Measurements from ENCODE around the gene CD36.

The CD36 gene

DNA sequence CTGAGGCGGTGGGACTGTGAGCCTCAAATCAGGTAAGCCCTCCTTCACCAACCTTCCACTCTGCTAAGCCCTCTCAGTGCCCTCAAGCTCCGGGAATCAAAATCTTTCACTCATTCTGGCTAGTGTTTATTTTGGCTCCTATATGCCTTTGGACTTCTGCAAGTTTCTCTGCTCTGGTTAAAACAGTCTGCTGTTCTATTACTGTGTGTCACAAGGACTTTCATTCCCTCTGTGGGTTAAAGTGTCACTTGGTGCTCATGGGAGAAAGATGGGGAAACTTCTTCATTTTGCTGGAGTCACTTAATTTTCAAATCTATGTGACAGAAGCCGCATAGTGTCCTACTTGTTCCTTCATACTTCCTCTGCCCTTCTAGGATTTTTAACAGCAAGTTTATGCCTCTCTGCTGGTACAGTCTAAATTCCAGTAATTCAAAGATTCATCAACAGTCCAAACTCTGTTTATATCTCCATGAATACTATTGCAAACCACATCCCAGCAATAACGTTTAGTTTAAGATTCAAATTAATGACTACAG lies 61.3 kb downstream of the CD36 start:
- Histone ChIP-seq H3K4me3 (ENCODE audit: insufficient read length, low read depth) (no peak overlapping the region), H3K9me3 (ENCODE audit: insufficient read depth, low read length) (no peaks in the 10 kb centered on the region; the same call in 1 of the 2 replicates), H3K27me3 (ENCODE audit: insufficient read depth, insufficient read length) (no peaks in the 10 kb centered on the region), H3K4me1 (ENCODE audit: insufficient read depth, insufficient read length) (no peaks in the 10 kb centered on the region), H3K9ac (ENCODE audit: insufficient read length, low read depth) (no peak overlapping the region), H3K36me3 (ENCODE audit: insufficient read depth, insufficient read length, low read length) (no peaks in the 10 kb centered on the region)
- TF ChIP-seq YY1 (IDR thresholded peaks at IDR 0.05; ENCODE audit: insufficient read depth, insufficient read length) (no peak), ZNF274 (IDR thresholded peaks at IDR 0.05; ENCODE audit: low read depth, low read length) (no peak), SUZ12 (IDR thresholded peaks at IDR 0.05; ENCODE audit: extremely low read depth, insufficient read depth, insufficient read length) (no peak)
- DNase-seq (ENCODE audit: low read depth, low spot score) = no peak

DNA sequence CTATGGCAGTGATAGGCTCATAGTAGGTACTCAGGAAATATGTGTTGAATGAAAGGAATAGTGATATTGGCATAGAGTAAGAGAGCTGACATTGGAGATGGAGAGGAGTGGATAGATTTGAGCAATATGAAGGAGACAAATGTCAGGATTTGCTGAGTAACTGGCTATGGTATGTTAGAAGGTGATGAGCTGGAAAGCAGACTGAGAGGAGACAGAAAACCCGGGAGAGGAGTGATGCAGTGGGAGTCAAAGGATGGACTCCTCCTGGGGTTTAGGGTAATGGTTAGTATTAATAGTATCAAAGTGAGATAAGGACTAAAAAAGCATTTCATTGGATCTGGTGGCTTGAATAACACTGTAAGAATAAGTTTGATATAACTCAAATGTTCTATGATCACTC lies 64.8 kb downstream of the CD36 start:
- H3K4me3 ChIP-seq (ENCODE audit: insufficient read length, low read depth) = no peak overlapping the region
- no peak for DNase-seq (ENCODE audit: low read depth, low spot score)
- H3K9ac ChIP-seq (ENCODE audit: insufficient read length, low read depth) = no peak overlapping the region
- no peaks in the 10 kb centered on the region for H3K36me3 ChIP-seq (ENCODE audit: insufficient read depth, insufficient read length, low read length)
- TF ChIP-seq ZNF274 (IDR thresholded peaks at IDR 0.05; ENCODE audit: low read depth, low read length) (no peak), YY1 (IDR thresholded peaks at IDR 0.05; ENCODE audit: insufficient read depth, insufficient read length) (no peak), SUZ12 (IDR thresholded peaks at IDR 0.05; ENCODE audit: extremely low read depth, insufficient read depth, insufficient read length) (no peak)
- H3K27me3 ChIP-seq (ENCODE audit: insufficient read depth, insufficient read length) = no peaks in the 10 kb centered on the region
- no peaks in the 10 kb centered on the region for H3K9me3 ChIP-seq (ENCODE audit: insufficient read depth, low read length)
- no peaks in the 10 kb centered on the region for H3K4me1 ChIP-seq (ENCODE audit: insufficient read depth, insufficient read length)

DNA sequence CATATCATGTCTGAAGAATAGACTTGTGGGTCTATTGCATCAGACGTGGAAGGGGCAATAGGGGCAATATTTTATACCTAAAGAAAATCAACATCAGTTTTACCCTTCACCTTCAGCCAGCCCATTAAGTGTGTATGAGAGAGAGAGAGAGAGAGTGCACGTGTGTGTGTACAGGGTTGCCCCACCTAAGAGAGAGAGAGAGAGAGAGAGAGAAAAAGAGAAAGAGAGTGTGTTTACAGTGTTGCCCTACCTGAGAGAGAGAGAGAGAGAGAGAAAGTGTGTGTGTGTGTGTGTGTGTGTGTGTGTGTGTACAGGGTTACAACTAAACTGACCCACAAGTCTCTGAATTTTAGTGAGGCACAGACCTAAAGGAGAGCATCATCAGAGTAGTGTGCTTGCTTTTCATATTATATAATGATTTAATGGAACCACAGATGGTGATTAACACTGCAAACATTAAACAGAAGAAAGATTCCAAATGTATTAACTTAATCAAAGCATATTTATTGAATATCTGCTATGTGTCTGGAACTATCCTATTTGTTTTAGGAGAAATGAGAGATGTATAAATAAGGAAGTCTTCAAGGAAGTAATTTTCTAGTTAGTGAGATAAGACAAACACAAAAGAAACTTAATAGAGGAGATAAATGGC lies 66.8 kb downstream of the CD36 start:
- Histone ChIP-seq H3K9me3 (ENCODE audit: insufficient read depth, low read length) (no peaks in the 10 kb centered on the region), H3K9ac (ENCODE audit: insufficient read length, low read depth) (no peak overlapping the region), H3K4me1 (ENCODE audit: insufficient read depth, insufficient read length) (no peaks in the 10 kb centered on the region), H3K4me3 (ENCODE audit: insufficient read length, low read depth) (no peak overlapping the region), H3K27me3 (ENCODE audit: insufficient read depth, insufficient read length) (no peaks in the 10 kb centered on the region), H3K36me3 (ENCODE audit: insufficient read depth, insufficient read length, low read length) (no peaks in the 10 kb centered on the region)
- DNase-seq (ENCODE audit: low read depth, low spot score) = no peak
- TF ChIP-seq SUZ12 (IDR thresholded peaks at IDR 0.05; ENCODE audit: extremely low read depth, insufficient read depth, insufficient read length) (no peak), YY1 (IDR thresholded peaks at IDR 0.05; ENCODE audit: insufficient read depth, insufficient read length) (no peak), ZNF274 (IDR thresholded peaks at IDR 0.05; ENCODE audit: low read depth, low read length) (no peak)

DNA sequence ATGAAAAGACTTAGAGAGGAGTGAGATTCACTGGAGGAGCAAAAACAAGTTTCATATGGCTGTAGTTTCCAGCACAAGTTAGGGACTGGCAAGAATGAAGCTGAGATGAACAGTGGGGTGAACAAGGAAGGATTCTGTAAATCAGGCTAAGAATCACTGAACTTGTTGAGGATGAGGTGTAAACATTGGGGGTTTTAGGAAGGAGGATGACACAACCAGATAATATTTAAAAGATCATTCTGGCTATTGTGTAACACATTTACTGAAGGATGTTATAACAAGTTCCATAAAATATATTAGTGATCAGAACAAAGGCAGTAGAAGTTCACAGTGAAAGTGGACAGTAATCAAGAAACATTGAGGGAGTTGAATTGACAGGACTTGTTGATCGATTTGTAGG lies 68.9 kb downstream of the CD36 start:
- no peak for TF ChIP-seq ZNF274 (IDR thresholded peaks at IDR 0.05; ENCODE audit: low read depth, low read length)
- no peak for TF ChIP-seq YY1 (IDR thresholded peaks at IDR 0.05; ENCODE audit: insufficient read depth, insufficient read length)
- TF ChIP-seq SUZ12 (IDR thresholded peaks at IDR 0.05; ENCODE audit: extremely low read depth, insufficient read depth, insufficient read length) = no peak
- Histone ChIP-seq H3K9me3 (ENCODE audit: insufficient read depth, low read length) (no peaks in the 10 kb centered on the region), H3K9ac (ENCODE audit: insufficient read length, low read depth) (no peak overlapping the region), H3K36me3 (ENCODE audit: insufficient read depth, insufficient read length, low read length) (no peaks in the 10 kb centered on the region), H3K4me3 (ENCODE audit: insufficient read length, low read depth) (no peak overlapping the region), H3K4me1 (ENCODE audit: insufficient read depth, insufficient read length) (no peaks in the 10 kb centered on the region), H3K27me3 (ENCODE audit: insufficient read depth, insufficient read length) (no peaks in the 10 kb centered on the region)
- DNase-seq (ENCODE audit: low read depth, low spot score) = no peak

DNA sequence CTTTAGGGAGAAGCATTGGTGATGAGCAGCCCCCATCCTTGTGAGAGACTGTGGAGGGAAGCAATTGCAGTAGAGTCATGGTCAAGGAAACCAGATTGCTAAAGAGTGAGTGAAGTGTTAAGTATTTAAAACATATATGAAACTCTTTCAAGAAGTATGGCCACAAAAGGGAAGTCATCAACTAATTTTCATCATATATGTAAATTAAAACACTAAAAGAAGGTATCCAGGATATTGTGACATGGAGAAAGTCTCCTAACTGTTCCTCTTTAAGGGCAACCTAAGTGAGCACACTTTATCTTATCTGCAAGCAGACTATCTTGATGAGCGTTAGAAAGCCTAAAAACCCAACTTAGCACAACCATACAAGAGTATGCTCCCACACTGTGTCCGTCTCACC lies 69.7 kb downstream of the CD36 start:
- Histone ChIP-seq H3K9ac (ENCODE audit: insufficient read length, low read depth) (no peak overlapping the region), H3K9me3 (ENCODE audit: insufficient read depth, low read length) (no peaks in the 10 kb centered on the region), H3K36me3 (ENCODE audit: insufficient read depth, insufficient read length, low read length) (no peaks in the 10 kb centered on the region), H3K27me3 (ENCODE audit: insufficient read depth, insufficient read length) (no peaks in the 10 kb centered on the region), H3K4me1 (ENCODE audit: insufficient read depth, insufficient read length) (no peaks in the 10 kb centered on the region), H3K4me3 (ENCODE audit: insufficient read length, low read depth) (no peak overlapping the region)
- no peak for DNase-seq (ENCODE audit: low read depth, low spot score)
- TF ChIP-seq SUZ12 (IDR thresholded peaks at IDR 0.05; ENCODE audit: extremely low read depth, insufficient read depth, insufficient read length) = no peak
- no peak for TF ChIP-seq YY1 (IDR thresholded peaks at IDR 0.05; ENCODE audit: insufficient read depth, insufficient read length)
- no peak for TF ChIP-seq ZNF274 (IDR thresholded peaks at IDR 0.05; ENCODE audit: low read depth, low read length)

DNA sequence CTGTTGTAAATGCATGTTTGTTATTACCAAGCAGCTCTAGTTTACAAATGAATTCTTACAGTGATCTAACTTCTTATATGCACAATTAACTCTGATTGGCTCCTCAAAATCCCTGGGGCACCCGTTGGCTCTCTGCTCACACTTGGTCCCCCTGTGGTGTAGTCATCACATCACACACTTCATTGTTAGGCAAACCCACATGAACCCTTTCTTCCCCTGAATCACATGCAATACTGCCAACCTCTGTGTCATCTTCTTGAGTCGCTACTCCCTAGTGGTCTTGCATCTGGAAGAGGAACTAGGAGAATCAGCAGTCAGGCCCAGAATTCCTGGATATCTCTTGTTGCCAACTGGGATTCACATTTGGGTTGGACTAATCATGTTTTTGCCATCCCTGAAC lies 73.1 kb downstream of the CD36 start:
- H3K4me3 ChIP-seq (ENCODE audit: insufficient read length, low read depth) = no peak overlapping the region
- no peak for TF ChIP-seq YY1 (IDR thresholded peaks at IDR 0.05; ENCODE audit: insufficient read depth, insufficient read length)
- TF ChIP-seq ZNF274 (IDR thresholded peaks at IDR 0.05; ENCODE audit: low read depth, low read length) = no peak
- no peaks in the 10 kb centered on the region for H3K27me3 ChIP-seq (ENCODE audit: insufficient read depth, insufficient read length)
- no peak for DNase-seq (ENCODE audit: low read depth, low spot score)
- H3K9ac ChIP-seq (ENCODE audit: insufficient read length, low read depth) = no peak overlapping the region
- no peaks in the 10 kb centered on the region for H3K36me3 ChIP-seq (ENCODE audit: insufficient read depth, insufficient read length, low read length)
- H3K4me1 ChIP-seq (ENCODE audit: insufficient read depth, insufficient read length) = no peaks in the 10 kb centered on the region
- H3K9me3 ChIP-seq (ENCODE audit: insufficient read depth, low read length) = no peaks in the 10 kb centered on the region

DNA sequence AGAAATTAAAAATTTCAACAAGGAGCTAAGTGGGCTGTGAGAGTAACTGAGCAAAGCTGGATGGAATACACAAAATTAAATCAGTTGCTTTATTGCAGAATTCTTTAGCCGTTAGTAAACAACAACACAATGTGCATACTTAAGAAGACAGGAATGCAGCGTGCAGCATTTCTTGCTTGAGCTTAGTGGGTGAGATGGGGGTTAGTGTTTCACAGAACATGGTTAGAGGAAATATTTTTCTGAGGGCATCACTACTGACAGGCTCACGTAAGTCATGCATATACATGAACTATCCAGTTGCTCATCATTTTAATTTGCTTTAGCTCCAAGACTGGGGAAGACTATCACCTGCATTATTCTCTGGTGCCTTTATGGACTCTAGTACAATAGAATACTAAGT lies 80.8 kb downstream of the CD36 start:
- TF ChIP-seq SUZ12 (IDR thresholded peaks at IDR 0.05; ENCODE audit: extremely low read depth, insufficient read depth, insufficient read length) = no peak
- Histone ChIP-seq H3K4me1 (ENCODE audit: insufficient read depth, insufficient read length) (peaks cover 2% of the 10 kb centered on the region), H3K4me3 (ENCODE audit: insufficient read length, low read depth) (no peak overlapping the region), H3K36me3 (ENCODE audit: insufficient read depth, insufficient read length, low read length) (no peaks in the 10 kb centered on the region), H3K27me3 (ENCODE audit: insufficient read depth, insufficient read length) (no peaks in the 10 kb centered on the region), H3K9ac (ENCODE audit: insufficient read length, low read depth) (no peak overlapping the region), H3K9me3 (ENCODE audit: insufficient read depth, low read length) (no peaks in the 10 kb centered on the region)
- DNase-seq (ENCODE audit: low read depth, low spot score) = no peak

Measured in NT2/D1 (cell line).